ENCODE data around the gene SMKR1.
"Not testable (repeated sequence)": the region's sequence is repeated elsewhere in the genome, so short reads cannot be mapped to it uniquely, and the experiment has no call there.

SMKR1 gene

DNA sequence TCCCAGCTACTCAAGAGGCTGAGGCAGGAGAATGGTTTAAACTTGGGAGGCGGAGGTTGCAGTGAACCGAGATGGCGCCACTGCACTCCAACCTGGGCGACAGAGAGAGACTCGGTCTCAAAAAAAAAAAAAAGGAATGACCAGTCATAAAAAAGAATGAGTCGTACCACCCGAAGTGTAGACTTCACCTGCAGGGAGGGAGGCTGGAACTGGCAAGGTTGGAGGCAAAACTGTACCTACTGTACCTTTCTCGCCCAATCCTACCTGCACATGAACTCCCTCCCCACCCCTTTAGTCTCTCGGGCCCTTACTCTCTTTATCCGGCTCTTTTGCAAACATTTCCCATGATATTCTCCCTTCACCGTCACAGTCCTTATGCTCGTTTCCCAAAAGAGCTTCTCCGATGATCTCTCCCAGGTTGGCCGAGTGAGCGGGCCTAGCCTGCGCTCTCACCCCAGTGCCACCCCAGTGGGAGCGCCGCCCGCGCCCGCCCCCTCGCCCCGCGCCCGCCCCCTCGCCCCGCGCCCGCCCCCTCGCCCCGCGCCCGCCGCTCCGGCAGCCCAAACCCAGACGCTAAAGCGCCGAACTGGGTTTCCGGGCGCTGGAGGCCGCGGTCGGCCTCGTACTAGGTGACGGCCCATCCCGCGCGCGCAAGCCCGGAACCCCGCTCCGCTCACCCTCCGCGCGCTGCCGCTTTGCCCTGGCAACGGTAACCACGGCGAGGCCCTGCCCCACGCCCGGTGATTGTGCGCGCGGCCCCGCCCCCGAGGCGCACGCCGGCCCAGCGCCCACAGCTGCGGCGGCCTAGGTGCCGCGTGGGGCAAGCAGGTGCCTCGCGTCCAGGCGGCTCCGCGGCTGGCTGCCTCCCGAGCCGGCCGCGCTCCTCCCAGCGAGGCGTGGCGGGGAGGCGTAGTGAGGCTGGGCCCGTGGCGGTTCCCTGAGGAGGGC lies at the start of gene SMKR1:
TSS of gene SMKR1 (plus strand) at position 772 of the 948 bp plus-strand sequence. CDS start 294 bp downstream, outside the sequence.
- DNase-seq (ENCODE audit: low spot score) = no peak

DNA sequence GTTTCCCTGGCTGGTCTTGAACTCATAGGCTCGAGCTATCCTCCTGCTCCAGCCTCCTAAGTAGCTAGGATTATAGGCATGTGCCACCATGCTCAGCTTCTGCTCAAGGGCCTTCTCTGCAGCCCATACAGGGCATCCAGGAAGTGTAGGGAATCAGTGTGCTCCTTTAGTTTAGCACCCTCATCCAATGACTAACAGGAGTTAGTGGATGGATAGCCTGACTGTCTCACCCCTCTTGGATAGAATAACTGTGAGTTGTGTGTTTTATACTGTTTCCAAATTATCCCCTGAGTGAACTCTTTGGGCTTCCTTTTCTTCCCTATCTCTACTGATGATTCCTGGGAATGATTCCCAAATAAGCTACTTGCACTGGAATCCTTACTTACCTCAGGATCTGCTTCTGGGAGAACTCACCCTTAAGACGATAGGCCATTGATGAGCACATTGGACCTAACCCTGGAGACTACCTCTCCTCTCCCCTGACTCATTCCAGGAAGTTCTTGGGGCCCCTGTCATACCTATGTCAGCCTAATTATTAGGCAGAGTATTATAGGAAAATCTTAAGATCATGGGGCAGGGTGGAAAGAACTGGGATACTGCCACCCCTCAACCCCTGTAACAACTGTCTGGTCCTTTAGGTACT lies 49.6 kb upstream of the SMKR1 start:
- no peak for DNase-seq (ENCODE audit: low spot score)

DNA sequence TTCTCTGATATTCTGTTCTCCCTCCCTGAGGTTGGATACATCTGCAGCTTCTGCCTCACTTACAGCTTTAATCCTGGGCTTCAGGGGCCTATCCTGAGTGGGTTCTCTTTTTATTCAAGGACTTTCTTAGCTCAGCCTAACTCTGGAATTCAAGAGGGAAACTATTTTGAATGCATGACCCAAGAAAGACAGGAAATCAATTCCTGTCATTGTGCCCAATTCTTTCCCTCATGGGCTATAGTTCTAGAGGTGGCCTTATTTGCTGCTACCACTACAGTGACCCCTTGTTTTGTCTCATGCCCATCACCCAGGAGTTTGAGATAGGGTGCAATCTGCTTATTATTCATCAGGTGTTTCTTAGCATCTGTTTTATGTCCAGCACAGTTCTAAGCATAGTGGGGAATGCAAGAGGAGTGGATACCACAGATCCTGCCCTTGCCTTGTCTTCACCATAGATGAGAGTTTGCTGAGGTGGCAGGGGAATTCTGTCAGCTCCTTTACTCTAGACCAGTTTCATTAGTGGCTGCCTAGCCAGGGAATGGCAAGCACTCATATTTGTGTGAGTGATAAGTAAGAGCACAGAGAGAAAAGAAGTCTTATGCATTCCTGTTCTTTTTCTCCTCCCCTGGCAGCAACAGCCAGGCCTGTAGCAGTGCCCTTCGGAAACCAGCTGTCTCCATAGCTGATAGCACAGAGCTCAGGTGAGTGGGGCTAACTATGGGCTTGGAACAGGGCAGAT lies 48.7 kb upstream of the SMKR1 start:
- no peak for DNase-seq (ENCODE audit: low spot score)

DNA sequence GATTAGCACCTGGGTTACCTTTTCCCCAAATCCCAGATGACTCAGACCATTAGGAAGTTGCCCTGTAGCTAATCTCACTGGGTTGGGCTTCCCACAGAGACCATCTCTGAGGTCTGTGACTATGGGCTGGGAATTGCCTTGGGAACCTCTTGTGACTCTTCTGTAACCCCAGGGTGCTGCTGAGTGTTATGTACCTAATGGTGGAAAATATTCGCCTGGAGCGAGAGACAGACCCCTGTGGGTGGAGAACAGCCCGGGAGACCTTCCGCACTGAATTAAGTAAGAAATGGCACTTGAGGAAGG lies 48.1 kb upstream of the SMKR1 start:
- no peak for DNase-seq (ENCODE audit: low spot score)

DNA sequence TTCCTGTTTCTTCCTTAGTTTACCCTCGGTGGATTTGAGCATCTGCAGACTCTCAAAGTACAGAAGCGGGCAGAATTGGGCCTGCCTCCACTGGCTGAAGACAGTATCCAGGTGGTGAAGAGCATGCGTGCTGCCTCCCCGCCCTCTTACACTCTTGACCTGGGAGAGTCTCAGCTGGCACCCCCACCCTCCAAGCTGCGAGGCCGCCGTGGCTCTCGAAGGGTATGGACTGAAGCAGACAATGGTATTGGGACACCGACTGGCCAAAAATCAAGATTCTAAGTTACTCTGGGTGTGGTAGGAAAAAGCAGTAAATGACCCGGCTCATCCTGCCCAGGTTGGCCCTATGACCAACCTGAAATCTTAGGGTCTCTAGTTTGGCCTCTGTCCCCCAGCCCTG lies 45.9 kb upstream of the SMKR1 start:
- no peak for DNase-seq (ENCODE audit: low spot score)

DNA sequence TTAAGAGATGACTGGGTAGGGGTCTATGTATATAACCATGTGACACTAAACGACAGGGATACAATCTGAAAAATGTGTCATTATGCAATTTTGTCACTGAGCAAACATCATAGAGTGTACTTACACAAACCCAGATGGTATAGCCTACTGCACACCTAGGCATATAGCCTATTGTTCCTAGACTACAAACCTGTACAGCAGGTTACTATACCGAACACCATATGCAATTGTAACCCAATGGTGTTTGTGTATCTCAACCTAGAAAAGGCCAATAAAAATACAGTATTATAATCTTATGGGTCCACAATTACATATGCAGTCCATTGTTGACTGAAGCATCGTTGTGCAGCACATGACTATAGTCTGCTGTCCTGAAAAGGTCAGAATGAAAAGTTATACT lies 45.2 kb upstream of the SMKR1 start:
- no peak for DNase-seq (ENCODE audit: low spot score)

DNA sequence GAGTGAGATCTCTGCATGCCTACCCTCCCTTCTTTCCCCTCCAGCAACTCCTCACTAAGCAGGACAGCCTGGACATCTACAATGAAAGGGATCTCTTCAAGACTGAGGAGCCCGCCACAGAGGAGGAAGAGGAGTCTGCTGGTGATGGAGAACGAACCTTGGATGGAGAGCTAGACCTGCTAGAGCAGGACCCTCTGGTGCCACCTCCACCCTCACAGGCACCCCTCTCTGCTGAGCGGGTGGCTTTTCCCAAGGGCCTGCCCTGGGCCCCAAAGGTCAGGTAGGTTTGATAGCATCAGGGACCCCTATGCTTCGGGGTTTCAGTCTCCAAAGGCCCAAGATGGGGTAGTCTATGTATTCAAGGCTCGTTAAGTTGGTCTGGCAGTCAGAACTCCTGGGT lies 44.2 kb upstream of the SMKR1 start:
- no peak for DNase-seq (ENCODE audit: low spot score)

DNA sequence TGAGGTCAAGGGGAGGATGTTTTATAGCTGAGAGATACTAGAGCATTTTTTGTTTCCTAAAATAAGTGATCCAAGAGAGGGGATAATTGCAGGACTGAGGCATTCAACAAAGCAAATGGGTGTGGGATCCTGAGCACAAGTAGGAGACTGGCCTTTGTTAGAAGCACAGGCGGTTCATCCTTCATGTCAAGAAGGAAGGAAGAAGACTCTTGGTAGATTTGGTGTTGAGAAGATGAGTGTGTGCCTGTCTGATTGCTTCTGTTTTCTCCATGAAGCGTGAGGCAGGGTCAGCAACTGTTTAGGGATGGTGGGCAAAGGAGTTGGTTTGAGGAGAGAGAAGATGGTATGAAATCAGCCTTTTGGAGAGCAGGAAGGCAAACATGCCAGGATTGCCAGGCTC lies 40.5 kb upstream of the SMKR1 start:
- DNase-seq (ENCODE audit: low spot score) = no peak

DNA sequence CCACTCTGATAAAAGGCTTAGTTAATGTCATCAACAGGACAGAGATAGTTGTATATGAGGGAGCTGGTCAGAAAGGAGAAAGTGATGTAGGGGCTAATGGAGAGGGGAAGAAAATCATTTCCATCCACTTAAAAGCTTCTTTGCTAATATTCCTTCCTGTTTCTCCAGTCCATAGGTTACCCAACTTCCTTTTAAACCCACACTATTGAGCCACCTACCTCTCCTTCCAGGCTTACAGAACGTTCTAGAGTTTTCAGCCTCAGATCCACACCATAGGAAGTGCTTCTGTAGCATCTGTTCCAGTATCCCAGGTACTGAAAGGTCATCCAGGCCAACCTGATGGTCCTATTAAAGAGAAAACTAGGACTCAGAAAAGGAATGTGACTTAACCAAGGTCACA lies 39.9 kb upstream of the SMKR1 start:
- DNase-seq (ENCODE audit: low spot score) = no peak

DNA sequence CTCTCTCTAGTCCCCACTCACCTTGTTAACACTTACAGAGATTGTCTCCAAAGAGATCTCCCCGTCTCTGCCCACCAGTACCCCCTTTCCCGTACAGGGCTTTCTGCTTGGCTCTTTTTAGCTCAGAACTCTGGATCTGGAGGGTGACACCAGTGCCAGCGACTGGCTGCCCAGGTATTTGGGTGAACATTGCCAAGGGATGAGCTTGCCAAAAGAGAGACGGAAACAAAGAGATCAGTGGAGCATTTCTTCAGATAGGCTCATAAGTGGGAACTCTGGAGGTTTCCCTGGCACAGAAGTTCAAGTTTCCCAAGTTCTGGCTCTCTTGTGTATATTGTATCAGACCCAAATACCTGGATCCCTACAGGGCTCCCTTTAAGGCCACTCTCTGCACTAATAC lies 38.1 kb upstream of the SMKR1 start:
- DNase-seq (ENCODE audit: low spot score) = no peak

DNA sequence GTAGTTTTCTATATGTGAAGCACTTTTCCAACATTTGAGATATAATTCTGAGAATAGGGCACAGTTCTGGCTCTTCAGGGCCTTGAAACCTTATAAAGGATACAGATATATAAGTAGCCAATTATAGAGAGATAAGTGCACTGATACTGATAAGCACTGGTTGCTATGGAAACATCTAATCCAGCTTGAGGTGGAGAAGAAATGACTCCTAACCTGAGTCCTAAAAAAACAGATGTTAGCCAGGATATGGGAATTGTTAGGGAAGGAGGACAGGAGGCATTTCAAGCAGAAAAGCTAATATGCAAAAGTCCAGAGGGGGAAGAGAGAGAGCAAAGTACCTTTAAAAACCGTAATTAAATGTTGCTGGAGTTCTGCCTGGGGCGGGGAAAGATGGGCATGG lies 37.3 kb upstream of the SMKR1 start:
- DNase-seq (ENCODE audit: low spot score) = no peak

DNA sequence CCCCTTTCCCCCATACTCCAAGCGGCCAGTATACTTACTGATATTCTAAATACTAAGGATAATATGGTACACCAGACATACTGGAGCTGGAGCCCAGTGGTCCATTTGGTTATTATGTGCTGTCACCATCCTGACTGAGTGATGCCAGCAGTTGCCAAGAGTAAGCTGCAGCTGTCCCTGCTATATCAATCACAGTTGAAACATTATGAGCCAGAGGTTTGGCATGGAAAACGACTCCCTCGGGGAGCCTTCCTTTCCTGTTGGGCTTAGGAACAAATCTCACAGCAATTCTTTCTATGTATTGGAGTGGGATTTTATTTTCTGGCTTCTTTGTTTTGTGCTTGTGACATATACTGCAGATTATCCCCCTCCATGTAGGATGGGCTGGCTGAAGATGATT lies 35.5 kb upstream of the SMKR1 start:
- no peak for DNase-seq (ENCODE audit: low spot score)

DNA sequence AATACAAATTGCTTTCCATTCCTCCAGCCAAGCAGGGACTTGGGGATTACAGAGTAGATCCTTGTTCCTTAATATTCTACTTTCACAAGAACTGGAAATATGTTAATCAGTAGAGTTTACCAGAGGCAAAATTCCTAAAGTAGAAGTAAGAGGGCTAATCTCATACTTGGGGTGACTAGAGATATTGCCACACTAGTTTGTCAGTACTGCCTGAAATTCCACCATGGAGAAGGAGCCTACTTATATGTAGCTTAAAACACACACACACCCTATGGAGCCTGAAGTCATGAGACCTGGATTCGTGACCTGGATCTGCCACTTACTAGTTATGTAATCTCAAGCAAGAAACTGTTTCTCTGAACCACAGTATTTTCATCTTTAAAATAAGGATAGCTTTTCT lies 34.2 kb upstream of the SMKR1 start:
- no peak for DNase-seq (ENCODE audit: low spot score)

DNA sequence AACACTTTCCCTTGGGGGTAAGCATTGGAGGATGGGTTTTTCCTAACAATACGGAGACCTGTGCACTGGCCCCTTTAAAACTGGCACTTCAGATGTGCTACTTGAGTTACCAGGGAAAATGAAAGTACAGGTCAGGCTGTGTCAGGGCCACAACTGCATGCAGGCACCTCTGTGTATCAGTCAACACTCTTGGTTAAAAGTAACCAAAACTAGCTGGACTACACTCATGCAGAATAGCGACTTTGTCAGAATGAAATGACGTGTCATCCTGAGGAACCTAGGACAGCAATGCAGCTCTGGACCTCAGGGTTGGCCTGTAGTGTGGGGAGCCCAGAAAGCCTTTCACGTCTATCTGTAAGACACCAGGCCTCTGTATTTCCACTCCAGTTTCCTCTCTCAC lies 33.8 kb upstream of the SMKR1 start:
- DNase-seq (ENCODE audit: low spot score) = no peak

DNA sequence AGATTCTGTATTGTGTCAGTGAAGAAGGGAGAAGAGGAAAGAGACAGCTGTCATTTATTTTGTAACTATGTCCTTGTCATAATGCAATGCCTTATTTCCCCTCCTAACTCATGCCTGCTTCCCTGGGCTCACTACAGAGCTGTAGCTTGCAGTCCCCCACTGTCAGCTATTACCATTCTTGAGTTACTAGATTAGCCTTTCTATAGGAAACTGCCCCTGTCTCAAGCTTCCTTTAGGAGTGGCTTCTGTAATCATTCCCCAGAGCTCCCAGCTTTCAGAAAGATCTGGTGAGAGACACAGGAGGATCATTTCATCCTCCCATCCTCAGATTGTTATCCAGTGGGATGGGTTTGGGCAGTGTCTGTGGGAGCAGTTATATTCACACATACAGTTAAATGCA lies 32.4 kb upstream of the SMKR1 start:
- DNase-seq (ENCODE audit: low spot score) = no peak

DNA sequence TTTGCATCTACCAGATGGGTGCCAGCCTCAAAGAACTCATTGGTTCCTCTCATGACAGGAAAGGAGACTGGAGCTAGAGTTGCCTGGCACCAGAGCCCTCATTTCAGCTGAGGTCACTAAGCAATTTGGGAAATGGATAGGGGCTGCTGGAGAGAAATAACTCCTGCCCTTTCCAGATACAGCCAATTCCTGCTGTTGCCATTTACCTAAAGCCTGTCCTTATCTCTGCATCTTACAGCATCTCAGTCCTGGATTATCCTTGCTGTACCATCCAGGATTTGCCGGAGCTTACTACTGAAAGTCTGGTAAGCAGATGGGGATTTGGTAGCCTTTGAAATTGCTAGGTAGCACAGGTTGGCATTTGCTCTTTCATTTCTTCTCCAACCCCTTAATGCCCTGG lies 31.9 kb upstream of the SMKR1 start:
- DNase-seq (ENCODE audit: low spot score) = no peak

DNA sequence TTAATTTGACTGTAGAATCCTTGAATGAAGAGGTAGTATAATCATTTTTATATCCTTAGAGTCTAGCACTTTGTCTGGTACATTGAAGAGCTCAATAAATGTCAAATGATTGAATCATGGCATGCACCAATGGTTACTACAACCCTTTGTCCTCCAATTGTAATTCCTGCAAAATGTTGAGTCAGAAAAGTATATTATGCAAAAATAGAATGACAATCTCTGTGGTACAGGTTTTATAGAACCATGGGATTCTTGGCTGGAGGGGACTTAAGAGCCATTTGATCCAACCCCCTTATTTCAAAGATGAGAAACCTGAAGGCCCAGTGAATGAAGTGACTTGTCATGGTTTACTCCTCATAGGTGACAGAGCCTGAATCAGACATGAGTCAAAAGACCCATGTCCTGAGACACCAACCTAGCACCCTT lies 30.9 kb upstream of the SMKR1 start:
- no peak for DNase-seq (ENCODE audit: low spot score)

DNA sequence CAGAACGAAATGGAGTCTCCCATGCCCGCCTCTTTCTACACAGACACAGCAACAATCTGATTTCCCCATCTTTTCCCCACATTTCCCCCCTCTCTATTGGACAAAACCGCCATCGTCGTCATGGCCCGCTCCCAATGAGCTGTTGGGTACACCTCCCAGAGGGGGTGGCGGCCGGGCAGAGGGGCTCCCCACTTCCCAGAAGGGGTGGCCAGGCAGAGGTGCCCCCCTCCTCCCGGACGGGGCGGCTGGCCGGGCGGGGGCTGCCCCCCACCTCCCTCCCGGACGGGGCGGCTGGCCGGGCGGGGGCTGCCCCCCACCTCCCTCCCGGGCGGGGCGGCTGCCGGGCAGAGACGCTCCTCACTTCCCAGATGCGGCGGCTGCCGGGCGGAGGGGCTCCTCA lies 26.4 kb upstream of the SMKR1 start:
- DNase-seq (ENCODE audit: low spot score) = not testable (repeated sequence)

DNA sequence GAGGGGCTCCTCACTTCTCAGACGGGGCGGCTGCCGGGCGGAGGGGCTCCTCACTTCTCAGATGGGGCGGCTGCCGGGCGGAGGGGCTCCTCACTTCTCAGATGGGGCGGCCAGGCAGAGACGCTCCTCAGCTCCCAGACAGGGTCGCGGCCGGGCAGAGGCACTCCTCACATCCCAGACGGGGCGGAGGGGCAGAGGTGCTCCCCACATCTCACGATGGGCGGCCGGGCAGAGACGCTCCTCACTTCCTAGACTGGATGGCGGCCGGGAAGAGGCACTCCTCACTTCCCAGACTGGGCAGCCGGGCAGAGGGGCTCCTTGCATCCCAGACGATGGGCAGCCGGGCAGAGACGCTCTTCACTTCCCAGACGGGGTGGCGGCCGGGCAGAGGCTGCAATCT lies 25.9 kb upstream of the SMKR1 start:
- not testable (repeated sequence) for DNase-seq (ENCODE audit: low spot score)

DNA sequence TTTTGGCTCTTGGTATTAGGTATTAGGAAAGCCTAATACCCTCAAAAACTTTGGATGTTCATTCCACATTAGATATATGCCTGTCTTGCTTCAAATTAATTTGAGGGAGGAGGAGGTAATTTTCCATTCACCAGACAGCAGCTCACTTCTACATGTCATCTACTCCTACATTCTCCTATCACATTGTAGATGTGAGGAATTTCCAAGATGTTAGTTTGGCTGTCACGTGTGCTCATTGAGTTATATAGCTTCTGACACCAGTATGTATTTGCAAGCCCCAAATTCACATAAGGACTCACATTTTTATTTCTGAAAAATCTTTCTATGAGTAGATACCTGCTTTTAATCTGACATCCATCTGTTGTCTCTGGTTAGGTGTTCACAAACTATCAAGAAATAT lies 22.5 kb upstream of the SMKR1 start:
- no peak for DNase-seq (ENCODE audit: low spot score)

DNA sequence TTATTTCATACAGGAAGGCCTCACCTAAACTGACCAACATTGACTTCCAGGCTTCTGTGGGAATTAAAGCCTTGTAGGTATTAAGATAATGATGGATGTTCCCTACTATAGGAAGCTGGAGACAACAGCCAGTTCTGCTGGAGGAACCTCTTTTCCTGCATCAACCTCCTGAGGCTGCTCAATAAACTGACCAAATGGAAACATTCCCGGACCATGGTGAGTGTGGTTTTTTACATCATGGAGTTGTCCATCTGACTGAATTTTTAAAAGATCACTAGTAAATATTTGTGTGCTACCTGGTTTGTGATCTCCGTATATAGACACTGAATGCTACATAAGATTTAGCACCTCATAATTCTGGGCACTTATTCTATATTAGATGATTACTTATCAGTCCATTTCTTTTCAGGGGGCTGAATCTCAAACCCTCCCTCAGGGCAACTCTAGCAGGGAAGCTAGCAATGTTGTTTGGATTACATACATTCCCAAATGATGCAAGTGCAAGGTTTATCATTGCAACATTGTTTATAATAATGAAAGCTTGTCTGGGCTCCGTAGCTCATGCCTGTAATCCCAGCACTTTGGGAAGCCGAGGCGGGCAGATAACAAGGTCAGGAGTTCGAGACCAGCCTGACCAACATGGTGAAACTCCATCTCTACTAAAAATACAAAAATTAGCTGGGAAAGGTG lies 21.5 kb upstream of the SMKR1 start:
- DNase-seq (ENCODE audit: low spot score) = no peak

DNA sequence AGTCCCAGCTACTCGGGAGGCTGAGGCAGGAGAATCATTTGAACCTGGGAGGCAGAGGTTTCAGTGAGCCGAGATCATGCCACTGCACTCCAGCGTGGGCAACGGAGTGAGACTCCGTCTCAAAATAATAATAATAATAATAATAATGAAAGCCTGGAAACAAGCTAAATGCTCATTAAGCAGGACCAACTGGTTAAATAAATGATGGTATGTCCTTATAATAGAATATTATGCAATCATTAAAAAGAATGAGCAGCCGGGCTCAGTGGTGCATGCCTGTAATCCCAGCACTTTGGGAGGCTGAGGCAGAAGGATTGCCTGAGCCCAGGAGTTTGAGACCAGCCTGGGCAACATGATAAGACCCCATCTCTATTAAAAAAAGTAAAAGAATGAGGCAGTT lies 21.0 kb upstream of the SMKR1 start:
- DNase-seq (ENCODE audit: low spot score) = not testable (repeated sequence)
